ENCODE data around the gene IRF6.

DNA sequence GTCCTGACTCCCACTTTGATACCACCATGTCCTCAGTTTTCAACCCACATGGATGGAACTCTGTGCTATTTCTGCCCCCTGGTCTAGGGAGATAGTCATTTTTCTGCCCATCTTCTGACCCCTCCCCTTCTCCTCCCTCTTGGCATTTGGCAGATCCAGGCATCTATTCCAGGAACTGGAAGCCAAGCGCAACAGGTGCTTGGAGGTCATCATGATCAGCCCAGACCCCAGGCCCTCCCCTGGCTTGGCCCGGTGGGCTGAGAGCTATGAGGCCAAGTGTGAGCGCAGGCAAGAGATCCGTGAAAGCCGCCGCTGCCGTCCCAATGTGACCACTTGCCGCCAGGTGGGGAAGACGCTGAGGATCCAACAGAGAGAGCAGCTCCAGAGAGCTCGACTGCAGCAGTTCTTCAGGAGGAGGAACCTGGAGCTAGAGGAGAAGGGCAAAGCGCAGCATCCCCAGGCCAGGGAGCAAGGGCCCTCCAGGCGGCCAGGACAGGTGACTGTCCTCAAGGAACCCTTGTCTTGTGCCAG is 46.0 kb downstream of the IRF6 start:
- TF ChIP-seq, protein P1, sequence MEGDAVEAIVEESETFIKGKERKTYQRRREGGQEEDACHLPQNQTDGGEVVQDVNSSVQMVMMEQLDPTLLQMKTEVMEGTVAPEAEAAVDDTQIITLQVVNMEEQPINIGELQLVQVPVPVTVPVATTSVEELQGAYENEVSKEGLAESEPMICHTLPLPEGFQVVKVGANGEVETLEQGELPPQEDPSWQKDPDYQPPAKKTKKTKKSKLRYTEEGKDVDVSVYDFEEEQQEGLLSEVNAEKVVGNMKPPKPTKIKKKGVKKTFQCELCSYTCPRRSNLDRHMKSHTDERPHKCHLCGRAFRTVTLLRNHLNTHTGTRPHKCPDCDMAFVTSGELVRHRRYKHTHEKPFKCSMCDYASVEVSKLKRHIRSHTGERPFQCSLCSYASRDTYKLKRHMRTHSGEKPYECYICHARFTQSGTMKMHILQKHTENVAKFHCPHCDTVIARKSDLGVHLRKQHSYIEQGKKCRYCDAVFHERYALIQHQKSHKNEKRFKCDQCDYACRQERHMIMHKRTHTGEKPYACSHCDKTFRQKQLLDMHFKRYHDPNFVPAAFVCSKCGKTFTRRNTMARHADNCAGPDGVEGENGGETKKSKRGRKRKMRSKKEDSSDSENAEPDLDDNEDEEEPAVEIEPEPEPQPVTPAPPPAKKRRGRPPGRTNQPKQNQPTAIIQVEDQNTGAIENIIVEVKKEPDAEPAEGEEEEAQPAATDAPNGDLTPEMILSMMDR (IDR thresholded peaks at IDR 0.05; ENCODE audit: poor library complexity, severe bottlenecking) = no peak
- TF ChIP-seq, protein P2, sequence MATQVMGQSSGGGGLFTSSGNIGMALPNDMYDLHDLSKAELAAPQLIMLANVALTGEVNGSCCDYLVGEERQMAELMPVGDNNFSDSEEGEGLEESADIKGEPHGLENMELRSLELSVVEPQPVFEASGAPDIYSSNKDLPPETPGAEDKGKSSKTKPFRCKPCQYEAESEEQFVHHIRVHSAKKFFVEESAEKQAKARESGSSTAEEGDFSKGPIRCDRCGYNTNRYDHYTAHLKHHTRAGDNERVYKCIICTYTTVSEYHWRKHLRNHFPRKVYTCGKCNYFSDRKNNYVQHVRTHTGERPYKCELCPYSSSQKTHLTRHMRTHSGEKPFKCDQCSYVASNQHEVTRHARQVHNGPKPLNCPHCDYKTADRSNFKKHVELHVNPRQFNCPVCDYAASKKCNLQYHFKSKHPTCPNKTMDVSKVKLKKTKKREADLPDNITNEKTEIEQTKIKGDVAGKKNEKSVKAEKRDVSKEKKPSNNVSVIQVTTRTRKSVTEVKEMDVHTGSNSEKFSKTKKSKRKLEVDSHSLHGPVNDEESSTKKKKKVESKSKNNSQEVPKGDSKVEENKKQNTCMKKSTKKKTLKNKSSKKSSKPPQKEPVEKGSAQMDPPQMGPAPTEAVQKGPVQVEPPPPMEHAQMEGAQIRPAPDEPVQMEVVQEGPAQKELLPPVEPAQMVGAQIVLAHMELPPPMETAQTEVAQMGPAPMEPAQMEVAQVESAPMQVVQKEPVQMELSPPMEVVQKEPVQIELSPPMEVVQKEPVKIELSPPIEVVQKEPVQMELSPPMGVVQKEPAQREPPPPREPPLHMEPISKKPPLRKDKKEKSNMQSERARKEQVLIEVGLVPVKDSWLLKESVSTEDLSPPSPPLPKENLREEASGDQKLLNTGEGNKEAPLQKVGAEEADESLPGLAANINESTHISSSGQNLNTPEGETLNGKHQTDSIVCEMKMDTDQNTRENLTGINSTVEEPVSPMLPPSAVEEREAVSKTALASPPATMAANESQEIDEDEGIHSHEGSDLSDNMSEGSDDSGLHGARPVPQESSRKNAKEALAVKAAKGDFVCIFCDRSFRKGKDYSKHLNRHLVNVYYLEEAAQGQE (IDR thresholded peaks at IDR 0.05; ENCODE audit: borderline replicate concordance) = no peak
- no peak for TF ChIP-seq EP300 (conservative IDR thresholded peaks at IDR 0.05; ENCODE audit: poor library complexity, severe bottlenecking)
- no peak for TF ChIP-seq POLR2AphosphoS5 (IDR thresholded peaks at IDR 0.05)
- no peak for TF ChIP-seq EZH2 (IDR thresholded peaks at IDR 0.05; ENCODE audit: borderline replicate concordance, insufficient read depth, low read length, poor library complexity, severe bottlenecking)
